Osteoblast (primary cell): ENCODE data around the gene GNAT3. TPM values are rescaled to one million over a fixed set of nuclear protein-coding genes. Genes with fewer than 3 reads are reported as not detected.

Source experiments
- DNase-seq: peaks from one replicate; pipeline ENCODE4 v3.0.0; 2011; ENCODE audit warnings: low spot score, mixed read lengths; ENCODE audit not compliant: insufficient read length; ENCODE audit errors: missing footprints
- H2AFZ ChIP-seq: 2 replicates; pipeline ENCODE4 v1.6.0; 2011; ENCODE audit warnings: mild to moderate bottlenecking, low read length
- H3K27ac ChIP-seq: 2 replicates; pipeline ENCODE4 v1.5.1; 2011; ENCODE audit warnings: mild to moderate bottlenecking, low read depth, low read length, moderate library complexity
- H3K27me3 ChIP-seq: 2 replicates; pipeline ENCODE4 v1.6.0; 2012; ENCODE audit warnings: mild to moderate bottlenecking, control low read depth, inconsistent platforms, low read length, moderate library complexity; ENCODE audit not compliant: insufficient read depth
- H3K36me3 ChIP-seq: 2 replicates; pipeline ENCODE4 v1.5.1; 2011; ENCODE audit warnings: mild to moderate bottlenecking, low read length, control low read depth, moderate library complexity; ENCODE audit not compliant: insufficient read depth
- H3K4me1 ChIP-seq: 2 replicates; pipeline ENCODE4 v1.5.1; 2011; ENCODE audit warnings: mild to moderate bottlenecking, low read length, control low read depth, moderate library complexity; ENCODE audit not compliant: insufficient read depth
- H3K4me2 ChIP-seq: 2 replicates; pipeline ENCODE4 v1.6.0; 2011; ENCODE audit warnings: mild to moderate bottlenecking, low read length; ENCODE audit not compliant: insufficient read depth
- H3K4me3 ChIP-seq: fragments of 200-600 bp; sonication (generic); 3 replicates; pipeline ENCODE4 v1.5.1; 2012; ENCODE audit warnings: mild to moderate bottlenecking, low read length, inconsistent platforms; ENCODE audit not compliant: insufficient read depth
- H3K79me2 ChIP-seq: 2 replicates; pipeline ENCODE4 v1.6.0; 2012; ENCODE audit warnings: mild to moderate bottlenecking, low read length, control low read depth, inconsistent platforms; ENCODE audit not compliant: insufficient read depth
- H3K9me3 ChIP-seq: 2 replicates; pipeline ENCODE4 v1.5.1; 2011; ENCODE audit warnings: low read depth, low read length, control low read depth
- H4K20me1 ChIP-seq: 2 replicates; pipeline ENCODE4 v1.6.0; 2012; ENCODE audit warnings: mild to moderate bottlenecking, low read length, control low read depth; ENCODE audit not compliant: insufficient read depth
- CTCF ChIP-seq: IDR thresholded peaks from 2 replicates; pipeline ENCODE4 v1.5.1; 2011; ENCODE audit warnings: mild to moderate bottlenecking, low read depth, low read length, moderate library complexity; ENCODE audit errors: extremely low read depth
- total RNA-seq: library from RNA; depleted of rRNA; stranded (reverse); fragments of >200 nt; gene quantifications from 2 replicates; pipeline ENCODE4 v1.2.3, GENCODE V29; 2012

Gene GNAT3
- total RNA-seq, 1 donor, result not detected

GRCh38 chr7:80468931-80469714, 42.7 kb downstream of the GNAT3 start:
- Histone ChIP-seq H2AFZ (no peak overlapping the region), H3K27ac (no peak overlapping the region), H3K9me3 (no peaks in the 10 kb centered on the region), H3K4me2 (no peak overlapping the region), H3K79me2 (no peaks in the 10 kb centered on the region), H3K27me3 (no peaks in the 10 kb centered on the region), H3K4me3 (no peak overlapping the region), H4K20me1 (no peaks in the 10 kb centered on the region), H3K4me1 (peaks cover 7% of the 10 kb centered on the region), H3K36me3 (no peaks in the 10 kb centered on the region)
- DNase-seq, result no peak
- TF ChIP-seq CTCF, result no peak

GRCh38 chr7:80467069-80467468, 44.8 kb downstream of the GNAT3 start:
- Histone ChIP-seq H3K79me2 (no peaks in the 10 kb centered on the region), H3K4me3 (no peak overlapping the region), H2AFZ (no peak overlapping the region), H3K27ac (no peak overlapping the region), H3K4me2 (peak overlapping the region; percentile 25), H3K9me3 (no peaks in the 10 kb centered on the region), H4K20me1 (no peaks in the 10 kb centered on the region), H3K36me3 (no peaks in the 10 kb centered on the region), H3K4me1 (peaks cover 7% of the 10 kb centered on the region), H3K27me3 (no peaks in the 10 kb centered on the region)
- DNase-seq, result no peak
- TF ChIP-seq CTCF, result no peak

GRCh38 chr7:80466636-80467035, 45.2 kb downstream of the GNAT3 start:
- Histone ChIP-seq H2AFZ (no peak overlapping the region), H3K27ac (no peak overlapping the region)
- TF ChIP-seq CTCF, result no peak

GRCh38 chr7:80464211-80464610, 47.7 kb downstream of the GNAT3 start:
- Histone ChIP-seq H3K4me1 (peaks cover 7% of the 10 kb centered on the region), H3K4me3 (no peak overlapping the region), H2AFZ (no peak overlapping the region), H3K9me3 (no peaks in the 10 kb centered on the region), H3K27me3 (no peaks in the 10 kb centered on the region), H3K27ac (no peak overlapping the region), H3K36me3 (no peaks in the 10 kb centered on the region), H3K79me2 (no peaks in the 10 kb centered on the region), H3K4me2 (no peak overlapping the region), H4K20me1 (no peaks in the 10 kb centered on the region)
- no peak for DNase-seq
- no peak for TF ChIP-seq CTCF

More at GRCh38 chr7:80466636-80467035, 45.2 kb downstream of the GNAT3 start:
- no peak for DNase-seq
- Histone ChIP-seq H3K4me1 (peaks cover 7% of the 10 kb centered on the region), H4K20me1 (no peaks in the 10 kb centered on the region), H3K4me3 (no peak overlapping the region), H3K79me2 (no peaks in the 10 kb centered on the region), H3K9me3 (no peaks in the 10 kb centered on the region), H3K4me2 (peak overlapping the region; percentile 25), H3K36me3 (no peaks in the 10 kb centered on the region), H3K27me3 (no peaks in the 10 kb centered on the region)
